Heart left ventricle (tissue), 13 donors: ENCODE data around the gene POU6F2.

Experiments used
- POLR2A ChIP-seq, 2 donors: fragments of 450-650 bp; IDR thresholded peaks; one replicate each; pipeline ENCODE4 v1.6.1; 2017; ENCODE audit warnings: antibody characterized with exemption in 2 of 2, mild to moderate bottlenecking in 2 of 2, moderate library complexity in 2 of 2
- TF ChIP-seq, protein P1 (sequence below), 12 donors: fragments of 200-600 bp; sonication (generic) in 4 of 12; IDR thresholded peaks; one replicate each; pipeline versions ENCODE4 v1.5.0 to v1.8.0; 2018 to 2022; ENCODE audit warnings: antibody characterized with exemption in 12 of 12, mild to moderate bottlenecking in 5 of 12
- donor health status: ischemic (EF 13 %, LVEDD 7.1; RV severe dilation, severe dysfunction).
- donor health status: DM: no; HTN: yes; CAD: no.
- donor health status: DM: no; HTN: no; CAD: no.
- donor health status: ischemic (EF 25% LVEDD 6.9; RV normal size, moderate dysfunction).
- donor health status: ischemic (EF 25% LVEDD 5.7; RV mildly dilated, moderate dysfunction).
- donor health status: ischemic (EF 35%, LVEDD 5.7; RV mildly dilated, moderate dysfunction).
- donor health status: nonischemic (EF 11% LVEDD 7.7; RV severe dilation, severe dysfunction).
- donor health status: DM: yes; HTN: yes; CAD: no.
- donor health status: PGD.
- donor health status: ischemic (EF 29% LVEDD 5.4; RV normal size, mild dysfunction).
- donor health status: nonischemic (EF 23%, LVEDD 6.1; RV moderate dilation, normal function).

GRCh38 chr7:38964921-38965320 lies 12.8 kb upstream of the POU6F2 start:
- TF ChIP-seq, protein P1, sequence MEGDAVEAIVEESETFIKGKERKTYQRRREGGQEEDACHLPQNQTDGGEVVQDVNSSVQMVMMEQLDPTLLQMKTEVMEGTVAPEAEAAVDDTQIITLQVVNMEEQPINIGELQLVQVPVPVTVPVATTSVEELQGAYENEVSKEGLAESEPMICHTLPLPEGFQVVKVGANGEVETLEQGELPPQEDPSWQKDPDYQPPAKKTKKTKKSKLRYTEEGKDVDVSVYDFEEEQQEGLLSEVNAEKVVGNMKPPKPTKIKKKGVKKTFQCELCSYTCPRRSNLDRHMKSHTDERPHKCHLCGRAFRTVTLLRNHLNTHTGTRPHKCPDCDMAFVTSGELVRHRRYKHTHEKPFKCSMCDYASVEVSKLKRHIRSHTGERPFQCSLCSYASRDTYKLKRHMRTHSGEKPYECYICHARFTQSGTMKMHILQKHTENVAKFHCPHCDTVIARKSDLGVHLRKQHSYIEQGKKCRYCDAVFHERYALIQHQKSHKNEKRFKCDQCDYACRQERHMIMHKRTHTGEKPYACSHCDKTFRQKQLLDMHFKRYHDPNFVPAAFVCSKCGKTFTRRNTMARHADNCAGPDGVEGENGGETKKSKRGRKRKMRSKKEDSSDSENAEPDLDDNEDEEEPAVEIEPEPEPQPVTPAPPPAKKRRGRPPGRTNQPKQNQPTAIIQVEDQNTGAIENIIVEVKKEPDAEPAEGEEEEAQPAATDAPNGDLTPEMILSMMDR (IDR thresholded peaks at IDR 0.05) = no peak
- TF ChIP-seq POLR2A (IDR thresholded peaks at IDR 0.05) = no peak
